Measurements from ENCODE around the gene PIK3C3.

DNA sequence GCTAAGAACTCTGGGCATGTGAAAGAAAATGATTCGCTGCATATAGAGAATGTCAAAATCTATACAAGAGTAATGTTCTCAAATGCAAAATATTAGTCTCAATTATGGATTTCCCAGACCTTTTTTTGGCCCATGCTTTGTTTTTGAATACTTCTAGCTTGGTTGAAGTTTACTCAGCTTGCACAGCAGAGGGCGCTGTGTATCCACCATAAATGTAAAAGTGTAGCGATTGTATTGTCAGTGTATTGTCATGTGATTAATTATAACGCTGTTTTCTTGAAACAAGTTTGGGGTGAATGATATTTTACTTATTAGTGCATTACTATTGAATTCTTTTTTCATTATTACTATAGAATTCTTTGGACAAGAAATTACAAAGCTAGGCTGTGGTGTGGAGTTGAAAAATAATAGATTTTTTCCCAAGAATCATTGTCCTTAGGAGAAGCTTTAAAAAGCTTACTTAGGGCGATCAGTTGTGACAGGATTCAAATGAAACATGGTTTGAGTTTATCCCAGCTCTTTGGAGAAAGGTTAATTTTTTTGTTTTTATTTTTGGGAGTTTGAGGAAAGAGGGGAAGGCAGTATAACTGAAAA, 98.3 kb downstream of the PIK3C3 start:
- TF ChIP-seq POLR2A (IDR thresholded peaks at IDR 0.05) = no peak
- TF ChIP-seq, protein P1, sequence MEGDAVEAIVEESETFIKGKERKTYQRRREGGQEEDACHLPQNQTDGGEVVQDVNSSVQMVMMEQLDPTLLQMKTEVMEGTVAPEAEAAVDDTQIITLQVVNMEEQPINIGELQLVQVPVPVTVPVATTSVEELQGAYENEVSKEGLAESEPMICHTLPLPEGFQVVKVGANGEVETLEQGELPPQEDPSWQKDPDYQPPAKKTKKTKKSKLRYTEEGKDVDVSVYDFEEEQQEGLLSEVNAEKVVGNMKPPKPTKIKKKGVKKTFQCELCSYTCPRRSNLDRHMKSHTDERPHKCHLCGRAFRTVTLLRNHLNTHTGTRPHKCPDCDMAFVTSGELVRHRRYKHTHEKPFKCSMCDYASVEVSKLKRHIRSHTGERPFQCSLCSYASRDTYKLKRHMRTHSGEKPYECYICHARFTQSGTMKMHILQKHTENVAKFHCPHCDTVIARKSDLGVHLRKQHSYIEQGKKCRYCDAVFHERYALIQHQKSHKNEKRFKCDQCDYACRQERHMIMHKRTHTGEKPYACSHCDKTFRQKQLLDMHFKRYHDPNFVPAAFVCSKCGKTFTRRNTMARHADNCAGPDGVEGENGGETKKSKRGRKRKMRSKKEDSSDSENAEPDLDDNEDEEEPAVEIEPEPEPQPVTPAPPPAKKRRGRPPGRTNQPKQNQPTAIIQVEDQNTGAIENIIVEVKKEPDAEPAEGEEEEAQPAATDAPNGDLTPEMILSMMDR (IDR thresholded peaks at IDR 0.05) = peak; percentile 44 to 73

Data from suprapubic skin (tissue), 3 donors.